Ramos (cell line): ENCODE data around the gene FRMD3.
"Not testable (repeated sequence)": the region's sequence is repeated elsewhere in the genome, so short reads cannot be mapped to it uniquely, and the experiment has no call there.

ENCODE experiments used
- in situ Hi-C: fragments of 300-500 bp; cut with MboI; formaldehyde crosslinking; loops from one replicate; pipeline ENCODE4 v1.14.3; 2022; ENCODE audit warnings: low sequenced_read_pairs; ENCODE audit not compliant: unreplicated experiment

The FRMD3 gene

GRCh38 chr9:83405759-83406158, 132.4 kb downstream of the FRMD3 start:
- in situ Hi-C loops, result no loop called here

GRCh38 chr9:83403527-83404238, 134.5 kb downstream of the FRMD3 start:
- in situ Hi-C loops, result no loop called here

GRCh38 chr9:83401328-83401900, 136.8 kb downstream of the FRMD3 start:
- in situ Hi-C loops, result no loop called here

GRCh38 chr9:83396813-83397212, 141.4 kb downstream of the FRMD3 start:
- in situ Hi-C loops, result no loop called here

GRCh38 chr9:83396342-83396741, 141.9 kb downstream of the FRMD3 start:
- in situ Hi-C loops, result no loop called here

GRCh38 chr9:83392228-83392627, 146.0 kb downstream of the FRMD3 start:
- in situ Hi-C loops, result no loop called here

GRCh38 chr9:83388346-83388745, 149.9 kb downstream of the FRMD3 start:
- in situ Hi-C loops, result no loop called here

GRCh38 chr9:83387401-83388185, 150.6 kb downstream of the FRMD3 start:
- in situ Hi-C loops, result no loop called here

GRCh38 chr9:83385317-83385716, 152.9 kb downstream of the FRMD3 start:
- in situ Hi-C loops, result no loop called here

GRCh38 chr9:83384214-83384613, 154.0 kb downstream of the FRMD3 start:
- in situ Hi-C loops, result no loop called here

GRCh38 chr9:83383034-83383433, 155.2 kb downstream of the FRMD3 start:
- in situ Hi-C loops, result no loop called here

GRCh38 chr9:83382421-83382820, 155.8 kb downstream of the FRMD3 start:
- in situ Hi-C loops, result no loop called here

- in situ Hi-C loops, result no loop called here
Measured at GRCh38 chr9:83379045-83379444, 159.2 kb downstream of the FRMD3 start.

GRCh38 chr9:83372957-83373356, 165.2 kb downstream of the FRMD3 start:
- in situ Hi-C loops, result no loop called here

- in situ Hi-C loops, result no loop called here
Measured at GRCh38 chr9:83367326-83367725, 170.9 kb downstream of the FRMD3 start.

GRCh38 chr9:83362341-83362995, 175.7 kb downstream of the FRMD3 start:
- in situ Hi-C loops, result no loop called here

- in situ Hi-C loops, result no loop called here
Measured at GRCh38 chr9:83359039-83359438, 179.2 kb downstream of the FRMD3 start.

GRCh38 chr9:83358493-83358892, 179.7 kb downstream of the FRMD3 start:
- in situ Hi-C loops, result not testable (repeated sequence)

- in situ Hi-C loops, result no loop called here
Measured at GRCh38 chr9:83355729-83356151, 182.5 kb downstream of the FRMD3 start.

- in situ Hi-C loops, result no loop called here
Measured at GRCh38 chr9:83355024-83355444, 183.2 kb downstream of the FRMD3 start.

GRCh38 chr9:83349031-83349430, 189.2 kb downstream of the FRMD3 start:
- in situ Hi-C loops, result loop anchor here (25.0 kb wide), 2 partner anchors 112 to 563 kb away; partner anchors contain the start of gene KIF27
